D721Med (cell line): ENCODE data around the gene RAB11A.

Source experiments
- DNase-seq: peaks from one replicate; pipeline ENCODE4 v3.0.0; 2011; ENCODE audit warnings: low spot score; ENCODE audit not compliant: insufficient read length
- FAIRE-seq: peaks from 2 replicates; lab custom pipeline; 2011; peaks lifted over from hg19 to GRCh38; lab: Jason Lieb, UNC
- CTCF ChIP-seq: IDR thresholded peaks from 2 replicates; pipeline ENCODE4 v1.5.1; 2012; ENCODE audit warnings: mild to moderate bottlenecking, control low read depth; ENCODE audit not compliant: insufficient read depth; ENCODE audit errors: missing control alignments

Gene RAB11A

GRCh38 chr15:65920825-65921309 lies 51.6 kb downstream of the RAB11A start:
- TF ChIP-seq CTCF = no peak
- DNase-seq (no peak), FAIRE-seq (no peak)

- FAIRE-seq (no peak), DNase-seq (no peak)
- TF ChIP-seq CTCF = no peak
These were observed 52.5 kb downstream of the RAB11A start for GRCh38 chr15:65921780-65922179.

GRCh38 chr15:65922621-65923020 lies 53.3 kb downstream of the RAB11A start:
- DNase-seq (no peak), FAIRE-seq (no peak)
- TF ChIP-seq CTCF = no peak

- FAIRE-seq = no peak
- DNase-seq = no peak
- no peak for TF ChIP-seq CTCF
These were observed 54.0 kb downstream of the RAB11A start for GRCh38 chr15:65923264-65923663.

GRCh38 chr15:65924004-65924403 lies 54.7 kb downstream of the RAB11A start:
- no peak for FAIRE-seq
- no peak for DNase-seq
- no peak for TF ChIP-seq CTCF

GRCh38 chr15:65925338-65925737 lies 56.0 kb downstream of the RAB11A start:
- FAIRE-seq (no peak), DNase-seq (no peak)
- TF ChIP-seq CTCF = no peak

GRCh38 chr15:65926459-65926858 lies 57.2 kb downstream of the RAB11A start:
- DNase-seq = no peak
- TF ChIP-seq CTCF = no peak
- FAIRE-seq = no peak
